OCI-LY7 (cell line): ENCODE measurements around the gene SHF.

Experiments
- EZH2phosphoT487 ChIP-seq: fragments of 200-600 bp; sonication (generic); IDR thresholded peaks from 2 replicates; pipeline ENCODE4 v1.6.1; 2018; ENCODE audit warnings: low read depth, borderline replicate concordance, mild to moderate bottlenecking, mixed run types, antibody characterized with exemption, low read length, moderate library complexity, mixed read lengths
- TF ChIP-seq, protein P1 (sequence below): fragments of 200-600 bp; sonication (generic); conservative IDR thresholded peaks from 2 replicates; pipeline ENCODE4 v1.5.1; 2014; ENCODE audit warnings: mild to moderate bottlenecking, antibody characterized with exemption, low read length, moderate library complexity, mixed read lengths

DNA sequence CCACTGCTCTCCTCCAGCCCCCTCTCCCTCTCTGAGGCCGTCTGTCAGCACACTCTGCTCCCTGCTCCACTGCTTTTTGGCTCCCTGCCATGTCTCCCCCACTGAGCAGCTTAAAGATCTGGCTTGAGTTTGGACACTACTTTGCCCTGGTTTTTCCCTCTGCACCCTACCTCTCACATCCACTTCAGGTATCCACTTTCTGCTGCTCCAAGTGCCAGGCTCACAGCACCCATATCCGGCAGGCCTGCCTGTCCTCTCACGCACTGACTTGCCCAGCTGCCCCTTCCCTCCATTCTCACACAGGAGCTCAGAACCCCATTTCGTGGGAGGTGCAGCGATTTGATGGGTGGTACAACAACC, 54.2 kb downstream of the SHF start:
- TF ChIP-seq, protein P1, sequence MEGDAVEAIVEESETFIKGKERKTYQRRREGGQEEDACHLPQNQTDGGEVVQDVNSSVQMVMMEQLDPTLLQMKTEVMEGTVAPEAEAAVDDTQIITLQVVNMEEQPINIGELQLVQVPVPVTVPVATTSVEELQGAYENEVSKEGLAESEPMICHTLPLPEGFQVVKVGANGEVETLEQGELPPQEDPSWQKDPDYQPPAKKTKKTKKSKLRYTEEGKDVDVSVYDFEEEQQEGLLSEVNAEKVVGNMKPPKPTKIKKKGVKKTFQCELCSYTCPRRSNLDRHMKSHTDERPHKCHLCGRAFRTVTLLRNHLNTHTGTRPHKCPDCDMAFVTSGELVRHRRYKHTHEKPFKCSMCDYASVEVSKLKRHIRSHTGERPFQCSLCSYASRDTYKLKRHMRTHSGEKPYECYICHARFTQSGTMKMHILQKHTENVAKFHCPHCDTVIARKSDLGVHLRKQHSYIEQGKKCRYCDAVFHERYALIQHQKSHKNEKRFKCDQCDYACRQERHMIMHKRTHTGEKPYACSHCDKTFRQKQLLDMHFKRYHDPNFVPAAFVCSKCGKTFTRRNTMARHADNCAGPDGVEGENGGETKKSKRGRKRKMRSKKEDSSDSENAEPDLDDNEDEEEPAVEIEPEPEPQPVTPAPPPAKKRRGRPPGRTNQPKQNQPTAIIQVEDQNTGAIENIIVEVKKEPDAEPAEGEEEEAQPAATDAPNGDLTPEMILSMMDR = no peak
- TF ChIP-seq EZH2phosphoT487 = no peak
